HG03103 (cell line): ENCODE measurements around the gene SMG9.

Source experiments
- ATAC-seq: cut with Tn5 transposase; IDR thresholded peaks from one replicate; pipeline ENCODE4 v1.9.1; 2021; ENCODE audit warnings: low read depth; ENCODE audit not compliant: unreplicated experiment

The SMG9 gene

DNA sequence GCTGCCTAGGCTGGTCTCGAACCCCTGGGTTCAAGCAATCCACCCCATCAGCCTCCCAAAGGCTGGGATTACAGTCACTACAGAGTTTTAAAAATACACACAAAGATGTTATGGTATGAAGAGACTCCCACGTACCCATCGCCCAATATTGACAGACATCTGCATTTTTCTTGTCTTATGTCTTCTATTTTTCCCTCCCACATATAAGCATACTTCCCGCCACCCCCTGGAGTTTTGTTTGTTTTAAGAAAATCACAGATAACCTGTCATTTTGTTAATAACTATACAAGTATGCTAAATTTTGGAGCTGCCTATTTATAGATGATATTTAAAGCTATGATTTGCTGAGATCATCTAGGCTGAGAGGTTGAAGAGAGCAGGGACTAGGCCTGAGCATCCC lies 6.2 kb upstream of the SMG9 start:
- ATAC-seq, result no peak

DNA sequence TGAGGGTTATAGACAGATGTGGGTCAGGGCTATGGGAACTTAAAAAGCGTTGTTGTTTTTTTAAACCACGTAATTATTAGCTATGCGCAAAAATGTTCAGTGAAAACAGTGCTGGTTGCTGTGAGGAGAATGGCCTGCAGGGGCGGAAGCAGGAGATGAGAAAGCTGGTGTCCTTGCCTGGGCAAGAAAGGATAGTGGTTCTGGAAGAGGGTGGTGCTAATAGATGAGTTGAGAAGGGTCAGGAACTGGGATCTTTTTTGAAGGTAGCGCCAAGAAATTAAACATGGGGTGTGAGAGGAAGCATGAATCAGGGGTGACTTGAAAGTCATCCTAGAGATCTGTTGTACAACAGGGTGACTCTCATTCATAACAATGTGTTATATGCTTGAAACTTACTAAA lies 4.8 kb upstream of the SMG9 start:
- ATAC-seq, result no peak

DNA sequence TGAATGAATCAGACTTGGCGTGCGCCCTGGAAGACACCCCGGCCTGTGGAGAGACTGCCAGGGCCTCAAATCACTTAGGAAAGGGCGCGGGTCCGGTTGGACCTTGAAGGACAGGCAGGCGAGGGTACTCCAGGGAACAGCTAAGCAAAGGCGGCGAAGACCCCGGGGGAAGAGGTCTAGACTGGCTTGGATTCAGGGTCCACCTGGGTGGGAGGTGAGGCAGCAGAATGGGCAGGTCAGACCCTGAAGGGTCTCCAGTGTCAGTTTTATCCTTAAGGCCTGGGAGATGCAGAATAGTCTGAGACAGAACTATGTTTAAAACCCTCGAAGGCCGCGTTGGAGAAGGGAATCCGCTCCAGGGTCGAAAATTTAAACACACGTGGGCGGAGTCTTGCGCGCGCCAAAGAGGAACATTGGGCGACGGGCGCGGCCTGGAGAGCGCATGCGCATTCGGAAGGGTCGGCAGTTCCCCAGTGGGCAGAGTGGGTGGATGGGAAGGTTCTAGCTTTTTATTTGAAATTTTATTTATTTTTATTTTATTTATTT lies 567 bp upstream of the SMG9 start:
- no peak for ATAC-seq

DNA sequence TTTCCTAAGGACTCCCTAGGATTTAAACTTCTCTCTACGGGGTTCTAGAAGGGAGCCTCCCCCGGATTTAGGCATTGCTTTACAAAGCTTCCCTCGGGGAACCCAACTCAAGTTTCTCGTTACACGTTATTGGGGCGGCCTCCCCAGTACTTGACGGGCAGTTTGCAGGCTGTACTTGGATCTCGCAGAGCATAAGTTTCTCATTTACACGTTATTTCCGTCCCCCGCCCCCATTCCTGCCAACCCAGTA lies 584 bp downstream of the SMG9 start:
- ATAC-seq, result no peak

- no peak for ATAC-seq
Measured at GRCh38 chr19:43752287-43752875, 2.4 kb downstream of the SMG9 start.

DNA sequence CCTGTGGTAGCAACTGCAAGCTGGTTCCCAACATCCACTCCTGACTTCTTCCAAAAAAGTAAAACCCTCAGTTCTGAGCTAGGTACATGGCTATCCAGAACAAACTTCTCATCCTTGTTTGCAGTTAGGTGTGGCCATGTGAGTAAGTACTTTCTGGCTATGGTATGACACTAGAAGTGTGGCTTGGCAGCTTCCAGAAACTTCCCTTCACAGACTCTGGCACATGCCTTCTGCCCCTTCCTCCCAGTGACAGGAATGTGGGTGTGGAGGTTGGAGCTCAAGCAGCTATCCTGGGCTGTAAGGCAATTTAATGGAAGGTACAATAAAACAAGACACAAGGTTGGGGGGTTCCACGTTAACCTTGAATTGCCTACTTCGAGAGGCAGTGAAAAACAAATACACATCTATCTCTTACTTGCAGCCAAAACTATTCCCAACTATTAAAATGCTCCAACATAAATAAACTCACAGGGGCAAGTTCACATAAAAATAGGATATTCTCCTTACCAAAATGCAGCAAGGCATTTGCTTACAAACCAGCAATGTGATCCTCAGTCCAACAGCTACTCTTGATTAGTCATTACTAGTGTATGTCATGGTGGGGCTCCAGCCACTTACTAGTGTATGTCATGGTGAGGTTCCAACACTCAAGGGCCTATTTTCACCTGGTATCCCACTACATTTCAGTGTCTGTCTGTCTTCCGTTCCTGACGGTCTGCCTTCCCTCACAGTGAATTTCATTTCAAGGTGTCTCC lies 3.1 kb downstream of the SMG9 start:
- no peak for ATAC-seq

- ATAC-seq, result no peak
Measured at GRCh38 chr19:43749898-43750297, 4.9 kb downstream of the SMG9 start.

DNA sequence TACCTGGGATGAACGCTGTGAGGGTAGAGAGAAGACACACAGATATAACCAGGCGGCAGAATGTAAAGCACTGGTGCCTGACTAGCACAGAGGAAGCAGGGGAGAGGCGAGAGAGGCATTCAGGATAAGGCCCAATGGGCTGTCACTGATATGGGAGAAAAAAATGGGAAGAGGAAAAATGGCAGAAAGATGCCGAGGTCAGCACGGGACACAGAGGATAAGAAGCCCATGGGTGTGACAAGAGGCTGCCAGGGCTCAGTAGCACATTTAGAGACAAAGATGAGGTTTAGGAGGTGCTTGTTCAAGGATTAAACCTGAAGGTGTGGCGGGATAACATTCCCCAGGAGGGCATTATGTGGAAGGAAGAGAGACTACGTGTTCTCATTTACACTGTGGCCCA lies 5.6 kb downstream of the SMG9 start:
- no peak for ATAC-seq

DNA sequence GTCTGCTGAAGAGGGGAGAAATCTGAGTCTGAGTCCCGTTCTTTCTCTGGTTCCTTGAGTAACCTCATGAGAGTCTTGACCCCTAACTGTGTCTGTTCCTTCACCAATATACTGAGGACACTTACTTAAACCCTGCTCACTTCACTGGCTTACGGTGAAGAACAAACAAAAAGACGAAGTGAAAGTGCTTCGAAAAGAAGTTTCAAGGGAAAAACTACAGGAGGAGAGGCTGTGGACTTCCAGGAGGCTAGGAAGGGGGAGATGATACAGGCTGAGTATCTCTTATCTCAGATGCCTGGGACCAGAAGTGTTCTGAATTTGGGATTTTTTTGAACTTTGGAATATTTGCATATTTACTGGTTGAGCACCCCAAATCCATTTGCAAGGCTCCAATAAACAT lies 6.1 kb downstream of the SMG9 start:
- no peak for ATAC-seq

DNA sequence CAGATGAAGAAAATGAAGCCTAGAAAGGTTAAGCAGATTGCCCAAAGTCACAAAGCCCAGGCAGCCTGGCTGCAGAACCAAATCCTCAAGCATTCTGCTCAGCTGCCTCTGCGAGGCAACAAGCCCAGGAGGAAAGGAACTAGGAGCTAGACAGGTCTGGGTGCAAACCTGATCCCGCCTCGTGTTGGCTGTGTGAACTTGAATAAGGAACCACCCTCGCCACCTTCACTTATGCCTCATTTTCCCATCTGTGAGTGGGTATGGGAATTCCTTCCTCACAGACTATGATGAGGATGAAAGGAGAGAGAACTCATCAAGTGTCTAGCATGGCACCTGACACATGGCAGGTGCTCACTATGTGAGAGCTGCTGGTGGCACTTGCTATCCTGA lies 6.6 kb downstream of the SMG9 start:
- no peak for ATAC-seq

DNA sequence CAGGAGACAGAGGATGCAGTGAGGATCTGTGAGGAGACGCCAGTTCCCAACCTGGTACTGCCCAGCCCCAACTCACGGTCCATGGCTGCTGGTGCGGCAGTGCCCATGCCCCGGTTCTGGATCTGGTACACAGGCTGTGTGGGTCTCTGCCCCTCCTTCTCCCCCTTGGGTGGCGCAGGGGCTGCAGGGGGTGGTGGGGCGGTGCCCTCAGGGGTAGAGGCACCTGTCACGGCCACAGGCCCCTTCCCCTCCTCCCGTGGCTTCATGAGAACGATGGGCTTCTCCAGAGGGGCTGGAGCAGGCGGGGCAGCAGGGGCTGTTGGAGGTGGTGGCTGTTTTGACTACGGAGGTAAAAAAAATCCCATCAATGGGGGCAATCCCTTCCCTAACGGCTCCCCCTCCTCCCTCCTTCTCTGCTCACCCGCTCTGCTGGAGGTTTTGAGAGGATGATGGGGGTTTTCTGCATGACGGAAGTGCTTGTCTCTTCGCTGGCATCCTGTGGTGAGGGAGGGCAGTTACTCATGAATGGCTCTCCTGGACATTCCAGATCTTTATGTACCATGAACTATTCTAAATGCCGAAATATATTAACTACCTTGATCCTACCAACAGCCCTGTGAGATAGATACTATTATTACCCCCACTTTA lies 7.1 kb downstream of the SMG9 start:
- no peak for ATAC-seq

- ATAC-seq, result no peak
Measured at GRCh38 chr19:43743059-43743458, 11.7 kb downstream of the SMG9 start.

- ATAC-seq, result no peak
Measured at GRCh38 chr19:43741075-43741825, 13.5 kb downstream of the SMG9 start.

DNA sequence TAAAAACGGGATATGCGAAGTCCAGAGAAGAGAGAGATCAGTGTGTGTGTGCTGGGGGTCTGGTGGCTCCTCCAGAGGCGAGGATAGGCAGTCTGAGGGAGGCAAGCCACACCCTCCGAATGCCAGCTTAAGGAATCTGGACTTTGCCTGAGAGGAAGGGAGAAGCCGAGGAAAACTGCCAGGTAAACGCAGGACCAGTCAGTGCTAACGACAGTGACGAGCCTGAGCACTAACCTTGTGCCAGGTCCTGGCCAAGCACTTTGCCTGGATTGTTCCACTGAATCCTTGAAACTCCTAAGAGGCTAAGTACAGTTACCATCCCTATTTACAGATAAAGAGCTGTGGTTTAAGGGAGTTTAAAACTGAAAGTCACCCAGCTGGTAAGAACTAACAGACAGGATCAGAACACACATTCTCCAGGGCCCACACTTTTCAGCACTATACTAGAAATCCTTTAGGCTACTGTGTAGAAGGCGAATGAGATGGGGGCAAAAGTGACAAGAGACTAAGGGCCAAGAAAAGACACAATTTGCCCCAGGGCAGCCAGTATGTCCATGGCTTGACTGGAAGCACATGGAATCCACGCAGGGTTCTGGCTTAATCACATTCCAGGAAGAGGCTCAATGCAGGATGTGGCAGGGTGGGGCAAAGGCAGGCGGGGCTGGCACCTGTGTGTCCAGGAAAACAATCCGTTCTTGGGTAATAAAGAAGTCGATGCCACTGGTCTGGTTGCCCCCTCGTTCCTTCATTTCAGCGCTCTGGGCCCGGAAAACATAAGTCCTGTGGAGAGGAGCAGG lies 15.1 kb downstream of the SMG9 start:
- no peak for ATAC-seq

DNA sequence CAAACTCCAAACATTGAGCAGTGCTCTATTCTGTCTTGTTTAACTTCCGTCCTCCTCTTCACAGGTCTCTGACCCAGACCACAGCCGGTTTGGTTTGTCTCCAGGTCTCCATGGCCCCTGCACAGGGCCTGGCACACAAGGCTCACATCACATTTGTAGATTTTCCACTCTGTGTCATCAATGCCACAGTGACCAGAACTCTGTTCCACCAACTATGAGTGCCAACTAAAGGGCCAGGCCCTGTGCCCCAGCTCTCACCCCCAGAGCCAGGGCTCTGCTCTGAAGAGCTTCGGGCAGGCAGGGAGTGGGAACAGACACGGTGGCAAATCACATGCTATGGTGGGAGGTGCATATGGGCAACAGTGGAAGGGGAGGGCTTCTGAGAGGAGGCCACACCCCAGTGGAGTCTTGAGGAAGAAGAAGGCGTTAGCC lies 16.0 kb downstream of the SMG9 start:
- no peak for ATAC-seq

- no peak for ATAC-seq
Measured at GRCh38 chr19:43735957-43736356, 18.8 kb downstream of the SMG9 start.

DNA sequence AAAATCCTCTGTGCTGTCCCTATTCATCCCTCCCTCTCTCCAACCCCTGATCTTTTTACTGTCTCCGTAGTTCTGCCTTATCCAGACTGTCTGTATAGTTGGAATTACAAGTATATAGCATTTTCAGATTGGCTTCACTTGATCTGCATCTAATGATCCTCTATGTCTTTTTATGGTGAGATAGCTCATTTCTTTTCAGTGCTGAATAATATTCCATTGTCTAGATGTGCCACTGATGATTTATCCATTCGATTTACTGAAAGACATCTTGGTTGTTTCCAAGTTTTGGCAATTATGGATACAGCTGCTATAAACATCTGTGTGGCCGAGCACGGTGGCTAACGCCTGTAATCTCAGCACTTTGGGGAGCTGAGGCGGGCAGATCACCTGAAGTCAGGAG lies 19.7 kb downstream of the SMG9 start:
- ATAC-seq, result no peak

- ATAC-seq, result no peak
Measured at GRCh38 chr19:43731846-43732245, 22.9 kb downstream of the SMG9 start.

GRCh38 chr19:43731346-43731745 lies 23.4 kb downstream of the SMG9 start:
- no peak for ATAC-seq

DNA sequence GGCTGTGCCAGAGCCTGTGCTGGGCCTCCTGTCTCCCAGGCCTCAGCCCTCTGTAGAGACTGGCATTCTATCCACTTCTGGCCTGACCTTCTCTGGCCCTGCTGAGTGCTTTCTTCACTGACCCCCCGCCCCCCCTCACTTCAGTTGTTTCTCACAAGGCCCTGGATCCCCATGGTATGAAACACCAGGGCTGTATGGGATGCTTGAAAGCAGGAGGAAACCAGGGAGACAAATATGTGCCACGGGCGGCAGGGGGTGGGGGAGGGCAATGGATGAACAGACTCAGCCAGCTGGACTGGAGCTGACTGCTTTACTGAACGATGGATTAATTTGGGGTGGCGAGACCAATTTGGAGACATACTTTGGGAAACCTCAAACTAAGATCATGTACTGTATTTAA lies 24.8 kb downstream of the SMG9 start:
- no peak for ATAC-seq

- no peak for ATAC-seq
Measured at GRCh38 chr19:43727593-43727853, 27.2 kb downstream of the SMG9 start.
